ENCODE measurements around the gene FNIP2. TPM values are rescaled to one million over a fixed set of nuclear protein-coding genes. Genes with fewer than 3 reads are reported as not detected.

Gene FNIP2
- 3.8 to 6.1 TPM (median 4.3 TPM) in 5 replicates for total RNA-seq (2022; extraction: Qiagen RNA extraction; ENCODE audit: low read depth)

GRCh38 chr4:158768555-158769174 lies at the start of gene FNIP2:
TSS of gene FNIP2 (plus strand) at chr4:158769026. CDS start at chr4:158769213, 187 bp downstream.

GRCh38 chr4:158722917-158723793 lies 45.7 kb upstream of the FNIP2 start, which contains the start of gene PPID:
TSS of gene PPID (minus strand) at chr4:158723396. CDS start at chr4:158723288, 108 bp downstream.

Other genes with a start within 250 kb of the FNIP2 start
- gene RXFP1, start 247.1 kb upstream of the FNIP2 start, total RNA-seq (2022; extraction: Qiagen RNA extraction; ENCODE audit: low read depth), result not detected in 5 replicates
- 8.2 to 10.4 TPM (median 9.8 TPM) in 5 replicates for gene C4orf46, start 97.1 kb upstream of the FNIP2 start, total RNA-seq (2022; extraction: Qiagen RNA extraction; ENCODE audit: low read depth)
- 5.1 to 6.2 TPM (median 5.3 TPM) in 5 replicates for gene ETFDH, start 96.7 kb upstream of the FNIP2 start, total RNA-seq (2022; extraction: Qiagen RNA extraction; ENCODE audit: low read depth)
- gene PPID, start 45.6 kb upstream of the FNIP2 start, total RNA-seq (2022; extraction: Qiagen RNA extraction; ENCODE audit: low read depth), result 29.7 to 40.7 TPM (median 39.2 TPM) in 5 replicates

All from A549 treated with DMSO at 1 μM for 4 hours (cell line).